ENCODE measurements around the gene SCFD1. TPM values are rescaled to one million over a fixed set of nuclear protein-coding genes. Genes with fewer than 3 reads are reported as not detected.
A peak's percentile ranks its signal among the peaks of the same experiment; 100 is the strongest.
"Not testable (repeated sequence)": the region's sequence is repeated elsewhere in the genome, so short reads cannot be mapped to it uniquely, and the experiment has no call there.

SCFD1 gene
- polyA plus RNA-seq, 1 donor: 55.3 TPM

DNA sequence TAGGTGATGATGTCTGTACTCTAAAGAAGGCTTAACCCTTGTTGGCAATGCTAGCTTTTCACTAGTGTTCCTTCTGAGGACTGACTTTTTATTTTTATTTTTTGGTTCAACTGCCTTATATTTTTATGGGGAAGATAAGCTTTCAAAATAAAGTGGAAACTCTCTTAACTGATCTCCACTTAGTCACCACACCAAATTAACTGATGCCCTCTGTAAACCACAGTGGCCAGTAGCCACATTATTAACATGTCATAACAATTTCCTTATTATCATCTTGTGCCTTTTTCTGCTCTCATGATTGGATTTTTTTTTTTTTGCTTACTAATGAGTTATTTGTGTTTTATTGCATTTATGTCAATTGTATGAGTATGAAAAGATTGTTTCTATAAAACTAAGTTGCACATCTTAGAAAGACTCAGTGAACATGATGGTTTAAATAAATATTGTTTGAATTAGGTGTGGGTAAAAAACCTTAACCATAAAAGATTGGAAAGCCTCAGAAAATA, 56.9 kb downstream of the SCFD1 start:
- no peak for DNase-seq

DNA sequence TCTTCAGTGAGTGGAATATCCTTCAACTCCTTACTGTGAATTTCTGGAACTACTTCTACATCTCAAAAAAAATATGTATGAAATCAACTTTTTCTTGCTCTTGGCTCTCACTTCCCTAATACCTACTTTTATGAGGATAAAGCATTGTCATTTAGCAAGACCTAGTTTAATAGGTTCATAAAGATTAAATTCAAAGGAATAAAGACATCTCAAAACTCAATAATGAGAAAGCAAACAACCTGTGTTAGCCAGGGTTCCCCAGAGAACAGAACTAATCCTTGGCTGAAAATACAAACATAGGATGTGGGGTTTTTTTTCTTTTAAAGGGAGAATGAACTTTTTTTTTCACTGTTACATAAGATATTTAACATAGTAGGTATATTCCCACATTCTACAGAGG, 57.9 kb downstream of the SCFD1 start:
- no peak for DNase-seq

DNA sequence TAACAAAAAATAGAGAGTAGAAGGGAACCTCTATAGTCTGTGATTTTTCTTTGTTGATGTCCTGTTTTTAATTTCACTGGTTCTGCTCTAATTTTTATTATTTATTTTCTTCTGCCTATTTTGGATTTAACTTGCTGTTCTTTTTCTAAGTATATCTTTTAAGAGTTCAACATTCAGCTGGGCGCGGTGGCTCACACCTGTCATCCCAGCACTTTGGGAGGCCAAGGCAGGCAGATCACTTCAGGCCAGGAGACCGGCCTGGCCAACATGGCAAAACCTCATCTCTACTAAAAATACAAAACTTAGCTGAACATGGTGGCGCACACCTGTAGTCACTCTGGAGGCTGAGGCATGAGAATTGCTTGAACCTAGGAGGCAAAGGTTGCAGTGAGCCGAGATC, 58.7 kb downstream of the SCFD1 start:
- DNase-seq: not testable (repeated sequence)

DNA sequence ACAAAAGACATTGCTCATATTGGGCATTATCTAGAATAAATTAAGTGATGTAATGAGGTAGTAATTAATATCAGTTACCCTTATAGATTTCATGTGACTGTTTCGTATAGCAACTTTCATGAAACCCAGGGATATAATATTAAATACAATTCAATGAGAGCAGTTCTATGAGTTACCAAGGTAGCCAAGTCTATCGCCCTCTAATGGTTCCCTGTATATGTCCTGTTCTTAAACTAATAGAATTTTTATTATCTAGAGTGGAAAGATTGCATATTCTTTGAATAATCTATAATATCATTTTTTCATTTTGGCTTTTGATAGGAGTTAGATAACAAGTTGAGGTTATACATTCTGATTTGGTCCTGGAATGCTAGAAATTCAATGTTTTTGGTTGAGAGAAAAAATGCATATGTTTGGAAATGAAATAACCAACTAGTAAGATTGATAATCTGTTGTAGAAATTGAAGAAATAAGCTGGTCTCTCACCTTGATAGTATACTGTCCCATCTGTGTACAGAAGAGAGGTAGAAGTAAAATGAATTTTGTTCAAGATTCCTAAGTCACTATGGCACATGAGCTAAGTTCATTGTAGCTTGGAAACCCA, 59.7 kb downstream of the SCFD1 start:
- DNase-seq: no peak

DNA sequence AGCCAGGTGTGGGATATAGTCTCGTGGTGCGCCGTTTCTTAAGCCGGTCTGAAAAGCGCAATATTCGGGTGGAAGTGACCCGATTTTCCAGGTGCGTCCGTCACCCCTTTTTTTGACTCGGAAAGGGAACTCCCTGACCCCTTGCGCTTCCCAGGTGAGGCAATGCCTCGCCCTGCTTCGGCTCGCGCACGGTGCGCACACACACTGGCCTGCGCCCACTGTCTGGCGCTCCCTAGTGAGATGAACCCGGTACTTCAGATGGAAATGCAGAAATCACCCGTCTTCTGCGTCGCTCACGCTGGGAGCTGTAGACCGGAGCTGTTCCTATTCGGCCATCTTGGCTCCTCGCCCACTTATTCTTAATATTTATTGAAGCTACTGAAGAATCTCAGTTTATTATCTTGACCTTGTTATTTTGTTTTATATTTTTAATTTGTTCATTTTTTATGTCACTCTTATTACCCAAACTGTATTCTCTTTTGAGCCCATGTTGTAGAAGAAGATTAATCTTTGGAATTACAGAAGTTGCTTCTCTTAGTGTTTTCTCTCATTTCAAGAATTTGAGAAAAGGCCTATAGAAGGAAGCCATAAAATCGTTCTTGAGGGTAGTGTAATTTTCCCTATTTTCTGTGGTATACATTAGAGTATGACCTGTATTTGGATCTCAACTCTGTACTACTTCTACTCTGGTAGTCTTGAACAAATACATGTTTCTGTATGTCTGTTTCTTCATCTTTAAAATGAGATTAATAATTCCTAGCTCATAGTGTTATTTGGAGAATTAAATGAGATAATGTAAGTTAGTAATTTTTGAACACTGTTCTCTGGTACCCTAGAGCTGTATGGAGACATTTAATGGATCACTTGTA, 68.6 kb downstream of the SCFD1 start:
- not testable (repeated sequence) for DNase-seq

DNA sequence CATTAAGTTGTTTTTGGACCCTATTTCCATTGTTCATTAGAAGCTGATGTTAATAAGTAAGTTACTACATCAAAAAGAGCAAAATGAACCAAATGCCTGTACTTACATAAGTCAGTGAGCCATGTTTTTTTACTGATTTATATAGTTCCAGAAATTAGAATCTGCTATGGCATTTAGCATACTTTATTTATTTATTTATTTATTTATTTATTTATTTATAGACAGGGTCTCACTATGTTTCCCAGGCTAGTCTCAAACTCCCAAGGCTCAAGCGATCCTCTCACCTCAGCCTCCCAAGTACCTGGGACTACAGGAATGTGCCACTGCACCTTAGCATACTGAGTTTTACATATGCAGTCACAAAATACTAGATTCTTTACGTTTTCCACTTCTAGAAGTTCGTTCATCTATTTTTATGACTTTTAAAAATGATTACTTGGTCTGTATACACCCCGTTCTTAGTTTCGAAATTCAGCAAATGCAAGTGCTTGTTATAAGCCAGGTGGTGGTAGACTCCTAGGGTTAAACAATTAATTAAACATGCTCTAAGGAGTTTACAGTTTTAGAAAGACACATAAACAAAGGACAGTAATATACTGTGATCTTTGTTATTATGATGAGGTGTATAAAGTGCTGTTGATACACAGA, 69.8 kb downstream of the SCFD1 start:
- no peak for DNase-seq

DNA sequence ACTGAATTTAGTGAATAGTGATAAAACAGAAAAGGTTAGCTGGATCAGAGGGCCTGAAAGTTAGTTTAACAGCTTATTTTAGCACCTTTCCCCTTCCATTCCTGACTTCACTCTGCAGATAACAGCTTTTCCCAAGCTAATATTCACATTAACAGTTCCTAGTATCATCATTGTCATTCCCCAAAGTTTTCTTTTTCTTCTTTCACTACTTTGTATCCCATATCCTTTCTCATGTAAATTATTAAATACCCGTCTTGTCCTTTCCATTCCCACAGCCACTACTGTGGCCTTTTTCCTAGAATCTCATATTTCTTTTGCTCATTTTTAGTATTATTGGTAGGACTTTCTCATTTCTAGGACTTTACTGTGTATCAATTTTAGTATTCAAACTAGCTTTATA, 70.5 kb downstream of the SCFD1 start:
- no peak for DNase-seq

DNA sequence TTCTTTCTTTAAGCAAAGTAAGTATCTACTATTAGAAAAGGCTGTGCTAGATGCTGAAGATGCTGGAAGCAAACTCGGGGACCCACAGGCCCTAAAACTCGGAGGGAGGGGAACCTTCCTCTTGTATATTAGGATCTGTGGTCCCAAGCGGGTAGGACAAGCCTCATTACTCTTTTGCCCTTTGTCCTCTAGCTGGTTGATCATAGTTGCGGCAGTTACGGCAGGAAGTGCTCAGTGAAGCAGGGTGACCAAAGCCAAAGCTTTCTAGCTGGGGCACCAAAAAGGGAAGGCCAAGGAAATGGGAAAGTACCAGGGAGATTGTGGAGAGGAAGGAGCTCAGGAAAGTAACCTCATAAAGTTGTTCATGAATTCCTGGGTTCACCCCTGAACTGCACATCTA, 76.3 kb downstream of the SCFD1 start:
- no peak for DNase-seq

DNA sequence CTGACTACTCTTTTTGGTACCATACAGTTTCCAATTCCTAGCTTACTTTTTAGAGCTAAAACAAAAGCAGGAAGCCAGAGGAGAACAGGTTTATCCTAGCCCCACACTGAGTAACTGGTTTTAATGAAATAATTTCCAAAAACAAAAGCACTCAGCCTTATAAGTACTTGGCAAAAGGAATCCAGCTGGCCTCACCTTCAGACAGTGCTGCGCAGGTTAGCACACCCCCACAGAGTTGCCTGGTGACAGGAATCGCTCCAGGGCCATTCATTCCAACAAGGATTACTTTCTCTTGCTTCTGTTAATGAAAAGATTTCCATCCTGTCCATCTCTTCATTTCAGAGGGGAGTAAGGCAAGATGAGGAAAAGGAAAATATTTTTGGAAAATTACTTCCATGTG, 84.6 kb downstream of the SCFD1 start:
- peak; percentile 3 for DNase-seq

DNA sequence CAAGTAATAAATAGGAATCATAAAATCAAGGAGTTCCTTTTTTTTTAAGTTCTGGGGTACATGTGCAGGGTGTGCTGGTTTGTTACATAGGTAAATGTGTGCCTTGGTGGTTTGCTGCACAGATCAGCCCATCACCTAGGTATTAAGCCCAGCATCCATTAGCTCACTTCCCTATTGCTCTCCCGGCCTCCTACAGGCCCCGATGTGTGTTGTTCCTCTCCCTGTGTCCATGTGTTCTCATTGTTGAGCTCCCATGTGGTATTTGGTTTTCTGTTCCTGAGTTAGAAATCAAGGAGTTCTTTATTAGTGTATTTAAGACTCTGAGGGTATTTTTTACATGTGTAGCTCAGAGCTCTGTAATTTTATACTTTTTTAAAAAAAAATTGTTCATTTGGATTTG, 86.0 kb downstream of the SCFD1 start:
- no peak for DNase-seq

DNA sequence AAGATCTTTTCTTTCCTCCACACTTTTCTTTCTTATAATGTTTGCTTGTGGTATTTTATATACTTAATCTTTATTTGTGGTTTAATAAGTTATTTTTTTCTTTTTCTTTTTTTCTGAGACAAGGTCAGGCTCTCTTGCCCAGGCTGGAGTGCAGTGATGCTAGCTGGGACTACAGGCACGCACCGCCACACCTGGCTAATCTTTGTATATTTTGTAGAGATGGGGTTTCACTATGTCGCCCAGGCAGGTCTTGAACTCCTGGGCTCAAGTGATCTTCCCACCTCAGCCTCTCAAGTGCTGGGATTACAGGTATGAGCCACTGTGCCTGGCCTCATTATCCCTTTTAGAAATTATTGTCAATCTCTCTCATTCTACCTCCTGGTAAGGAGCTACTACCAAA, 87.1 kb downstream of the SCFD1 start:
- DNase-seq: no peak

DNA sequence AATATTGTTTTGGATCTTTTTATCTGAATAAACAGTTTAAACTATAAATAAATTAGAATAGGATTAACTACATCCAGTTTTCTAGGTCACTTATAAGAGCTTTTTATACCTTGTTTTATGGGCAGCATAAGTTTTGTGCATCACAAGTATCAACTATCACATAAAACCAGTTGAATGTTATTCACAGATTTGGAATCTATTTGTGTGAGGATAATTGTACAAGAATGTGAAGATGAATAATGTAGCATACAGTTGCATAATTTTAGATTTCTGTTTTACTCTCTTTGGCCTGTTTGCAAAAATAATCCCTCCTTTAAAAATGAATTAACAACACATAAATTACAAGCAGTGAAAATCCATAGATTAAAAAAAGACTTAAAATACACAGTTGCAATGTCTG, 88.8 kb downstream of the SCFD1 start:
- no peak for DNase-seq

DNA sequence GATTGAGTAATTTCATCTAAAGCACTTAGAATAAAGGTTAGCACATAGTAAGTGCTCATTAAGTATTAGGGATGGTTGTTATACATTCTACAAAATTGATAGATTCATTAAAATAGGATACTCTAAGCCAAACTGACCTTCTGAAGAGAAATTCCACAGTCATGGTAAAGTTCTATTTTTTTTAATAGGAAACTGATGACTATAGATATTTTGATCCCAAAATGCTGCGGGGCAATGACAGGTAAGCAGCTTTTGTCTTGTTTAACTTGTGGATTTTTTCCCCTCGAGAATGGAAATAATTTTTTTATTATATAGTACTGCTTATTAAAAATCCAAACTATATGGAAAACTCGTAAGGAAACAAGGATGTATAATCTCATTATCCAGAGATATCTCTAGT, 97.0 kb downstream of the SCFD1 start:
- DNase-seq: no peak

DNA sequence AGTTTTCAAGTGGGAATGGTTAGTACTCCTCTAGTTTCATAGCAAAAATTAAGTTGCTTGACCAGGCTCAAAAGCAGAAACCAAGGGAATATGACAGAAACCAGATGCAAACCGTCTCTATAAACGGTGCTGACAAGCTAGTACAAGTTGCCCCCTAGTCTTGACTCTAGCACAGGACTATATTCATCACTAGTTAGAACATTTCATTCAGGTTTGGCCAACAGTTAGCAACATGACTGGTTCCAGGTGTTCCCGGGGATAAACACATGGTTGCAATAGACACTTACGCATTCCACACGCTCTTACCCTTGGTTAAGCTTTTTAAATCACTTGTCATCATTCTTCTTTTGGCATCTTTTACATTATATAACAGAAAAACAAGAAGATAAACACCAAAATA, 103.6 kb downstream of the SCFD1 start:
- DNase-seq: no peak

DNA sequence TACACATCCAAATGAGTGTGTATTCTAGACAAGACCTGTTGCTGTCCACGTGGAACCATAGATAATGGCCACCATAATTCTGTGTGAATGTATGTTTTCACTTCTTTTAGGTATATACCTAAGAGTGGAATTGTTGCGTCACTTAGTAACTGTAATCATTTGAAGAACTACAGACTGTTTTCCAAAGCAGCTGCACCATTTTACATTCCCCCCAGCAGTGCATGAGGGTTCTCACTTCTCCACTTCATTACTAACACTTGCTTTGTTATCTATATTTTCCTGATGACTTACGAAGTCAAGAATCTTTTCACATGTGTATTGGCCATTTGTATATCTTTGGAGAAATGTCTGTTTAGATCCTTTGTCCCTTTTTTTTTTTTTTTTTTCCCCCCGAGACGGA, 106.4 kb downstream of the SCFD1 start:
- no peak for DNase-seq

DNA sequence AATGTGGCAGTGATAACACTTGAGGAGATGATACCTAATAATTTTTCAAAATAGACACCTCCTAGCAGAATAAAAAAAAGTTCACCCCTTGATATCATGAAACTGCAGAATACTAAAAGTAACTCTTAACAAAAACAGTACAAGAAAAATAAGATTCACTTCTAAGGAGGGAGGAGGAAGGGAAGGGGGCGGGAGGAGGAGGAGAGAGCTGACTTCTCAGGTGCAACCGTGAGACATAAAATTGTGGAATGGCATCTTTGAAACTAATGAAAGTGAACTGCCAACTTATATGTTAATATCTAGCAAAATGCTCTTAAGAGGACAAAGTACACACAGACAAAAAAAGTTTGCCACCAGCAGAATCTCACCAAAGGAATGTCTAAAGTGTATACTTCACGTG, 115.8 kb downstream of the SCFD1 start:
- DNase-seq: no peak

DNA sequence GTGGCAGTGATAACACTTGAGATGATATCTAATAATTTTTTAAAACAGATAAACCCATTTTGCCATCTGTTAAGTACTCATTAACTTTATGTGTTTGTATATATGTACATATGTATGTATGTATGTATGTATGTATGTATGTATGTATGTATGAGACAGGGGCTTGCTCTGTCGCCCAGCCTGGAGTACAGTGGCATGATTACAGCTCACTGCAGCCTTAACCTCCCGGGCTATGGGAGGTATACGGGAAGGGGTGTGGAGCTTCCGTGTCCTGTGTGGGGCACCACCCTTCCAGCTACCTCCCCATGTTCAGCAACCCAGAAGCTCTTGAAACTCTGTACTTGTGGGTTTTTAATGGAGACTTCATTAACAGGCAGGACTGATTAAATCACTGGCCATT, 116.9 kb downstream of the SCFD1 start:
- no peak for DNase-seq

DNA sequence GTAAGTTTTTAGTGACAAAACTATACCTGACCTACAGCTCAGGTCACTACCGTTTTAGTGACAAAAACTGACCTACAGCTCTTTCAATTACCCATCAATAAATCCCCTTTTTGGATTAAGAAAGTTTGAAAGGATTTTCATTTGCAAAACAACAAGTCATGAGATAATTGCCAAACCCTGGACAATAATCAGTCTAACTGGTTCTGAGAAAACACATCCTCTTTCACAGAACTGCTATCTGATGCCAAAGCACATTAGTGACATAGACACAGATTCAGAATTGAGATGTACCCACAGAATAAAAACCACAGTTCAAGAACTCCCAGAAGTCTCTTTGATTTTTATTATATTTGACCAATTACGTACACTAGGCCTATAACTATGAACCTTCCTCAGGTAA, 126.2 kb downstream of the SCFD1 start:
- DNase-seq: no peak

DNA sequence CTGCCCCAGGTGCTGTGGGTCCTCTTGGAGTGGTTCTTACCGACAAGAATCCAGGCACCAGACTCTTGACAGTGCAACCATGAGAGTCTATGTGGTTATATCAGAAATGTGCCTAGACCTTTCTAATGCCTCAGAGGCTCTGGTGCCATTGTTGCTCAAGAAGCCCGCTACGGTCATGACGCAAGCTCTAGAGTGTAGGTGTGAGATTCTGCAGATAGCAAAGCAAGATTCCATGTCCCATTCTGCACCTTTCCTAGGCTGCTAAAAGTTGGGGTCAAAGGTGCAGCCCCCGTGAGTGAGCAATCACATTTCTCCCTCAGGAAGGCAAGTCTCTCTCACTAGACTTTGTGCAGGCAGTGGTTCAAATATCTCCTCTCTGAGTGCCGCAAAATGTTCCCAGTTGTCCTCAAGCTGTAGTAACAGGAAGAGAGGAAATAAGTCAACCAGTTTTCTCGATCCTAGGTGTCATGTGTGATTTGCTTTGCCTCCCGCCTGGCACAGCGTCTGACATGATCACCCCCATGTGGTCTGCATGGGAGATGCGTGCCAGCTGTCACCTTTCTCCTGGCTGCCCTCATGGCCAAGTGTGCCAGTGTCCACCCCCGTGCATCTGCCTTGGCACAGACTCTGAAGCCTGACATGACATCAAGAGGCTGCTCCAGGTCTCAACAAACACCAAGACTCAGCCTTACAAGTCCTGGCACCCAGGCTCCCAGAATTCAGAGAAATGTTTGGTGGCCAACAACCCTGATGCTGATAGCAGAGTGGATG, 129.7 kb downstream of the SCFD1 start:
- DNase-seq: no peak

DNA sequence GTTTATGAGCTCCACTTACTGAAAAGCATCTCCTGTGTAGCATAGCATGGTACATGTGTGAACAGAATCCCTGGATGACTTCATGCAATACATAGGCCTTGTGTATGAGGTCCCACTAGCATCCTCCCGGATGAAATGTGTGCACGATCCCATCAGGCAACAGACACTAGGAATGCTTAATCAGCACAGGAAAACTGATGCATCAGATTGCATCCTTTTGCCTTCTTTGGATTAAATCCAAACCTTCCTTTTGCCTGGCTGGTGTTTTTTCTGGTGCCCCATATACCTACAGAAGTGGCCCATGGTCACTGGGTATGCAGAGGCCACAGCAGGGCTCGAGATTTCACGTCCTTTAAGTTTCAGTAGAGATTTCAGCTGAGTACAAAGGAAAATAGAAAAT, 131.3 kb downstream of the SCFD1 start:
- DNase-seq: no peak

DNA sequence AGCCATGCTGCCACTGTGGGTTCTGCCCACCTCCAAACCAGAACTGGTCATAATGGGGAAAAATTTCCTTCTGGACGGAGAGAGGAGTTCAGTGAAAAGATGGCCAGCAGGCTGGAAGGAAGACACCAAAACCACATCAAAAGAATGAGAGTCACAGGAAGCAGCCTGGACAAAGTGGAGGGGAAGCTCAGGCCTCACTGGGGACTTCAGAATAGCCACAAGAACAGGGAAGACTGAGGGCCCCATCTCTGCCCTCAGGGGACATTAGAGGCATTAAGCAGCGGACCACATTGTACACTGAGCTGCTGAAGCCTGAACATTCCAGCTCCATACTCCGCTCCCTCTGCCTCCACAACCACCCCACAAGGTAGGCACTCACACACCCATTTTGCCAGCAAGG, 132.7 kb downstream of the SCFD1 start:
- no peak for DNase-seq

DNA sequence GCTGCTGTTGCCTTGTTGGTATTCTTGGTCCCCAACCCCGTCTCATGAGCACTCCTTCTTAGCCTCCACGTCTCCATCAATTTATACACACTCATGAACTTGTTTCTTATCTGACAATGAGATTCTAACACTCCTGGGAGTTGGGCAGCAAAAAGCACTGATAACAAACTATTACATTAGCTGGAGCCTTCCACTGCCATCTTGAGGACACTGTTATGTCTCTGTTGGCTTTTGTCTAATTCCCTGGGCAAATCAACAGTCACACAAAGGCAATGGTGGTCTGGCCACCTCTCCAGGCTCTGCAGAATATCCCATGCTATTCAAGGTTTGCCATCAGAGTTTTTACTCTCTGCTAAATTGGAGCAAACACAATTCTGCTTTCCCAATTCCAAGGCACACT, 134.5 kb downstream of the SCFD1 start:
- no peak for DNase-seq

DNA sequence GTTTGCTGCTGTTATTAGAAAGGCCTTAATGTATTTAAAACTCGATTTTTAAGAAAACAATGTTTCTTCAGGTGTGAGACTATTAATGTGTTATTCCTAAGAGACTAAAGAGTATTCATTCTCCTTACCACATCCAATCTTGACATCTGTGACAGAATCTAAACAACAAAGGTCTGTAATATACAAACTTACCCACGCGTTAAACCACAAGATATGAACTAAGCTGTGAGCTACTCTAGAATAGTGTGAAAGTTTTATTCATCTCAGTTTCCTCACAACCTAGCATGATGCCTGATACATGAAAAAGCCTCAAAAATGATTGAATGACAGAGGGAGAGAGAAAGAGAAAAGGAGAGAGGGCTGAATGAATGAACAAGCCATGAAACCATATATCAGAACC, 135.0 kb downstream of the SCFD1 start:
- no peak for DNase-seq

All from hindlimb muscle (tissue), 1 donor.